ENCODE results near the gene LRRC56. TPM values are rescaled to one million over a fixed set of nuclear protein-coding genes. Genes with fewer than 3 reads are reported as not detected.

Gene LRRC56
- total and polyA plus RNA-seq, 2 of the 13 experiments (the other 11 are each of a cell fraction or from before 2014, with no cell fraction given): 0.11 to 0.29 TPM

DNA sequence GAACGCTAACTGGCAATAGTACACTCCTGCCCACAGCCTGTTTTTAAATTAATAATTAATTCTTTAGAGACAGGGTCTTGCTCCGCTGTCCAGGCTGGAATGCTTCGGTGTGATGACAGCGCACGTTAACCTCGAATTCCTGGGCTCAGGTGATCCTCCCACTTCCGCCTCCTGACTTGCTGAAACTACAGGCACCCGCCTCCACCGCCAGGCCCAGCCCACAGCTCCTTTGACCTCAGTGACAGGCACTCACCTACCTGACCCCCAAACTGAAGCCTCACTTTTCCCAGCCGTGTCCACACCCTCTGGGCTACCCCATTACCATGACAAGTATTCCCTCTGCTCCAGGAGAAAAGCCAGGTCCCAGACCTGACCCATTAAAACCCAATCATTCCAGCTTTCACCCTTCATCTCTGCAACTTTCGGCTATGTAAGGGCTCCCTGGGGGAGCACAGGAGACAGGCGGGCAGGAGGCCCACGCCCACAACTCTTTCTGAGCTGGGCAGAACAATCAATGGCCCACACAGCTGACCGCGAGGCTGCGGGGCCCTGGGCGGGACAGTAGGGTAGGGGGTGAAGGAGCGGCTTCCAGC is 22.5 kb downstream of the LRRC56 start:
- no peak overlapping the region for H2AFZ ChIP-seq (ENCODE audit: low read length)
- no peaks in the 10 kb centered on the region for H3K9me3 ChIP-seq (ENCODE audit: low read length)
- intact Hi-C loops (cut with micrococcal nuclease; ENCODE audit: unreplicated experiment) (loop anchor here (10.0 kb wide), 1 partner anchor 55 kb away; the partner anchor contains the start of gene IRF7), in situ Hi-C loops (cut with HindIII; ENCODE audit: extremely low pct_ligation_motif_present, low pct_unique_long_range_greater_than_20kb) (loop anchor here (5.0 to 10.0 kb wide), 2 partner anchors 37 to 65 kb away; partner anchors contain the start of genes CDHR5 and SCT)
- ATAC-seq (peak; percentile 37), FAIRE-seq (peak; percentile 62), DNase-seq (ENCODE audit: low spot score) (peak; percentile 81)
- ChIA-PET CTCF (ENCODE audit: low intra/inter-chr PET ratio, low total read pairs) (no interaction called here), POLR2A (interaction anchor here (0.8 to 2.1 kb wide), 17 partner anchors 9 to 353 kb away, joined by 3 to 27 read pairs (median 5); partner anchors contain the start of genes BET1L, DEAF1, HRAS and PHRF1)
- H3K4me3 ChIP-seq (replicated peaks in 1 of 3; ENCODE audit: insufficient read depth in 1 of 3, low read depth in 2 of 3, low read length in 3 of 3): peak overlapping the region; percentile 75 to 92 (median 85)
- H3K4me2 ChIP-seq (ENCODE audit: low read depth, low read length): peak overlapping the region; percentile 95
- peak overlapping the region; percentile 77 for H3K9ac ChIP-seq (ENCODE audit: insufficient read depth, low read depth, low read length)
- H4K20me1 ChIP-seq (ENCODE audit: insufficient read depth, low read length): 0 out of 2 replicates have a peak, but pooled peaks cover 3% of the 10 kb centered on the region
- BruUV-seq (replicated peaks): no TSS peak
- H3K27ac ChIP-seq (ENCODE audit: extremely low read length, insufficient read depth, low read length): peak overlapping the region; percentile 93
- H3K36me3 ChIP-seq (replicated peaks in 1 of 2; ENCODE audit: control insufficient read depth in 1 of 2, insufficient read depth in 2 of 2, low read length in 2 of 2): peaks cover 0 to 2% of the 10 kb centered on the region in 2 experiments; a peak in 3 of 5 replicates
- H3K79me2 ChIP-seq (ENCODE audit: insufficient read depth, low read length): peaks cover 8% of the 10 kb centered on the region
- peaks cover 68% of the 10 kb centered on the region for H3K4me1 ChIP-seq (ENCODE audit: insufficient read depth, low read length)
- WGBS (ENCODE audit: low lambda C conversion rate): 0% methylated on average over 6 of the region's 18 CpGs
- no peaks in the 10 kb centered on the region for H3K27me3 ChIP-seq (ENCODE audit: control insufficient read depth in 1 of 2, insufficient read depth in 2 of 2, low read length in 2 of 2)
- TF ChIP-seq ZNF746 (CRISPR knock-in tag; IDR thresholded peaks at IDR 0.05) (no peak), RXRB (CRISPR knock-in tag; IDR thresholded peaks at IDR 0.05; ENCODE audit: borderline replicate concordance) (no peak), ZNF234 (CRISPR knock-in tag; conservative IDR thresholded peaks at IDR 0.05) (no peak), JUNB (CRISPR knock-in tag; IDR thresholded peaks at IDR 0.05; ENCODE audit: borderline replicate concordance) (no peak), SPEN (CRISPR knock-in tag; IDR thresholded peaks at IDR 0.05; ENCODE audit: low read depth) (no peak; the same call in none of the 2 replicates), ZNF780A (CRISPR knock-in tag; IDR thresholded peaks at IDR 0.05) (no peak), PHB2 (IDR thresholded peaks at IDR 0.05; ENCODE audit: partially characterized antibody) (no peak), ZNF136 (CRISPR knock-in tag; IDR thresholded peaks at IDR 0.05; ENCODE audit: low read depth) (no peak), ZNF614 (CRISPR knock-in tag; IDR thresholded peaks at IDR 0.05; ENCODE audit: borderline replicate concordance) (peak; percentile 16; the same call in 1 of the 2 replicates), ZNF292 (CRISPR knock-in tag; IDR thresholded peaks at IDR 0.05; ENCODE audit: borderline replicate concordance, low read depth) (no peak)
- TF ChIP-seq, protein P1, sequence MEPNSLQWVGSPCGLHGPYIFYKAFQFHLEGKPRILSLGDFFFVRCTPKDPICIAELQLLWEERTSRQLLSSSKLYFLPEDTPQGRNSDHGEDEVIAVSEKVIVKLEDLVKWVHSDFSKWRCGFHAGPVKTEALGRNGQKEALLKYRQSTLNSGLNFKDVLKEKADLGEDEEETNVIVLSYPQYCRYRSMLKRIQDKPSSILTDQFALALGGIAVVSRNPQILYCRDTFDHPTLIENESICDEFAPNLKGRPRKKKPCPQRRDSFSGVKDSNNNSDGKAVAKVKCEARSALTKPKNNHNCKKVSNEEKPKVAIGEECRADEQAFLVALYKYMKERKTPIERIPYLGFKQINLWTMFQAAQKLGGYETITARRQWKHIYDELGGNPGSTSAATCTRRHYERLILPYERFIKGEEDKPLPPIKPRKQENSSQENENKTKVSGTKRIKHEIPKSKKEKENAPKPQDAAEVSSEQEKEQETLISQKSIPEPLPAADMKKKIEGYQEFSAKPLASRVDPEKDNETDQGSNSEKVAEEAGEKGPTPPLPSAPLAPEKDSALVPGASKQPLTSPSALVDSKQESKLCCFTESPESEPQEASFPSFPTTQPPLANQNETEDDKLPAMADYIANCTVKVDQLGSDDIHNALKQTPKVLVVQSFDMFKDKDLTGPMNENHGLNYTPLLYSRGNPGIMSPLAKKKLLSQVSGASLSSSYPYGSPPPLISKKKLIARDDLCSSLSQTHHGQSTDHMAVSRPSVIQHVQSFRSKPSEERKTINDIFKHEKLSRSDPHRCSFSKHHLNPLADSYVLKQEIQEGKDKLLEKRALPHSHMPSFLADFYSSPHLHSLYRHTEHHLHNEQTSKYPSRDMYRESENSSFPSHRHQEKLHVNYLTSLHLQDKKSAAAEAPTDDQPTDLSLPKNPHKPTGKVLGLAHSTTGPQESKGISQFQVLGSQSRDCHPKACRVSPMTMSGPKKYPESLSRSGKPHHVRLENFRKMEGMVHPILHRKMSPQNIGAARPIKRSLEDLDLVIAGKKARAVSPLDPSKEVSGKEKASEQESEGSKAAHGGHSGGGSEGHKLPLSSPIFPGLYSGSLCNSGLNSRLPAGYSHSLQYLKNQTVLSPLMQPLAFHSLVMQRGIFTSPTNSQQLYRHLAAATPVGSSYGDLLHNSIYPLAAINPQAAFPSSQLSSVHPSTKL (CRISPR knock-in tag; IDR thresholded peaks at IDR 0.05): 0 out of 2 replicates have a peak, but pooled peaks have one; percentile 5
- TF ChIP-seq, protein P2, sequence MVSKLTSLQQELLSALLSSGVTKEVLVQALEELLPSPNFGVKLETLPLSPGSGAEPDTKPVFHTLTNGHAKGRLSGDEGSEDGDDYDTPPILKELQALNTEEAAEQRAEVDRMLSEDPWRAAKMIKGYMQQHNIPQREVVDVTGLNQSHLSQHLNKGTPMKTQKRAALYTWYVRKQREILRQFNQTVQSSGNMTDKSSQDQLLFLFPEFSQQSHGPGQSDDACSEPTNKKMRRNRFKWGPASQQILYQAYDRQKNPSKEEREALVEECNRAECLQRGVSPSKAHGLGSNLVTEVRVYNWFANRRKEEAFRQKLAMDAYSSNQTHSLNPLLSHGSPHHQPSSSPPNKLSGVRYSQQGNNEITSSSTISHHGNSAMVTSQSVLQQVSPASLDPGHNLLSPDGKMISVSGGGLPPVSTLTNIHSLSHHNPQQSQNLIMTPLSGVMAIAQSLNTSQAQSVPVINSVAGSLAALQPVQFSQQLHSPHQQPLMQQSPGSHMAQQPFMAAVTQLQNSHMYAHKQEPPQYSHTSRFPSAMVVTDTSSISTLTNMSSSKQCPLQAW (CRISPR knock-in tag; IDR thresholded peaks at IDR 0.05): no peak
- TF ChIP-seq, protein P3, sequence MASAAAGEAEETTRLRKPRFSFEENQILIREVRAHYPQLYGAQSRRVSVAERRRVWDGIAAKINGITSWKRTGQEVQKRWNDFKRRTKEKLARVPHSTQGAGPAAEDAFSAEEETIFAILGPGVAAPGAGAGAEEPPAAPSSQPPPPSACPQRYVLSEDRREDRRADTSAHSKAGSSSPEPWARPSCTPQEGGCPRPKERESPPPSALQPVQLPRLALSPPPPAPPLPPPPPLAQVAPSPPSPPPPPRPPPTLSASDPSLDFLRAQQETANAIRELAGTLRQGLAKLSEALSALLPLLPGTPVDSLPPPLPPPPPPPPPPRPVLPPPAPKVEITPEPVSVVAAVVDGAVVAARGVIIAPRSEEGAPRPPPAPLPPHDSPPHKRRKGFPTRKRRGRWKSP (CRISPR knock-in tag; IDR thresholded peaks at IDR 0.05): no peak
- TF ChIP-seq, protein P4, sequence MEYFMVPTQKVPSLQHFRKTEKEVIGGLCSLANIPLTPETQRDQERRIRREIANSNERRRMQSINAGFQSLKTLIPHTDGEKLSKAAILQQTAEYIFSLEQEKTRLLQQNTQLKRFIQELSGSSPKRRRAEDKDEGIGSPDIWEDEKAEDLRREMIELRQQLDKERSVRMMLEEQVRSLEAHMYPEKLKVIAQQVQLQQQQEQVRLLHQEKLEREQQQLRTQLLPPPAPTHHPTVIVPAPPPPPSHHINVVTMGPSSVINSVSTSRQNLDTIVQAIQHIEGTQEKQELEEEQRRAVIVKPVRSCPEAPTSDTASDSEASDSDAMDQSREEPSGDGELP (IDR thresholded peaks at IDR 0.05; ENCODE audit: borderline replicate concordance, low read depth): peak; percentile 80; the same call in 1 of the 2 replicates
- TF ChIP-seq, protein P5, sequence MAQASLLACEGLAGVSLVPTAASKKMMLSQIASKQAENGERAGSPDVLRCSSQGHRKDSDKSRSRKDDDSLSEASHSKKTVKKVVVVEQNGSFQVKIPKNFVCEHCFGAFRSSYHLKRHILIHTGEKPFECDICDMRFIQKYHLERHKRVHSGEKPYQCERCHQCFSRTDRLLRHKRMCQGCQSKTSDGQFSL (CRISPR knock-in tag; IDR thresholded peaks at IDR 0.05): no peak
